HepG2 (cell line): ENCODE data around the gene PIGO. TPM values are rescaled to one million over a fixed set of nuclear protein-coding genes. Genes with fewer than 3 reads are reported as not detected.

ENCODE experiments used
- CHCHD3 ChIP-seq: sonication (generic); formaldehyde crosslinking; IDR thresholded peaks from 2 replicates; pipeline ENCODE4 v1.8.0; 2022; ENCODE audit warnings: mild to moderate bottlenecking, missing genetic modification reagents, moderate library complexity
- ESRRA ChIP-seq: sonication (generic); formaldehyde crosslinking; IDR thresholded peaks from 2 replicates; pipeline ENCODE4 v1.5.1; 2020; ENCODE audit warnings: mild to moderate bottlenecking, low read depth, missing genetic modification reagents
- FOSL1 ChIP-seq: sonication (generic); formaldehyde crosslinking; IDR thresholded peaks from 2 replicates; pipeline ENCODE4 v1.9.0; 2021; ENCODE audit warnings: missing genetic modification reagents, borderline replicate concordance
- KLF16 ChIP-seq, 2 experiments: sonication (generic) in 1 of 2; formaldehyde crosslinking in 1 of 2; IDR thresholded peaks; 2 replicates each; pipeline versions ENCODE4 v1.6.1 to v1.8.0; 2016 to 2023; ENCODE audit warnings: missing genetic modification reagents in 2 of 2, missing compliant biosample characterization in 1 of 2
- MIXL1 ChIP-seq: IDR thresholded peaks from 2 replicates; pipeline ENCODE4 v1.6.1; 2016
- NONO ChIP-seq, 2 experiments: fragments of 450-650 bp in 1 of 2; sonication (generic) in 1 of 2; formaldehyde crosslinking in 1 of 2; IDR thresholded peaks in 1 of 2; conservative IDR thresholded peaks in 1 of 2; 2 replicates each; pipeline versions ENCODE4 v1.6.1 to v1.8.0; 2017 to 2022; ENCODE audit warnings: mild to moderate bottlenecking in 1 of 2, missing genetic modification reagents in 1 of 2, moderate library complexity in 1 of 2
- NR2C2 ChIP-seq: sonication (generic); formaldehyde crosslinking; IDR thresholded peaks from 2 replicates; pipeline ENCODE4 v1.4.0; 2020; ENCODE audit warnings: missing genetic modification reagents, mild to moderate bottlenecking, moderate library complexity, borderline replicate concordance
- SALL1 ChIP-seq: sonication (generic); formaldehyde crosslinking; IDR thresholded peaks from 2 replicates; pipeline ENCODE4 v1.8.0; 2022; ENCODE audit warnings: mild to moderate bottlenecking, missing genetic modification reagents
- SAP130 ChIP-seq: IDR thresholded peaks from 2 replicates; pipeline ENCODE4 v1.6.1; 2016; ENCODE audit warnings: low read depth
- SP140L ChIP-seq: sonication (generic); formaldehyde crosslinking; IDR thresholded peaks from 2 replicates; pipeline ENCODE4 v1.4.0; 2020; ENCODE audit warnings: missing genetic modification reagents, borderline replicate concordance
- TBL1XR1 ChIP-seq: fragments of 150-350 bp; IDR thresholded peaks from 2 replicates; pipeline ENCODE4 v1.6.1; 2014; ENCODE audit warnings: borderline replicate concordance, low read length; ENCODE audit not compliant: partially characterized antibody
- TBX3 ChIP-seq: fragments of 450-650 bp; IDR thresholded peaks from 2 replicates; pipeline ENCODE4 v1.6.1; 2017; ENCODE audit warnings: antibody characterized with exemption, mild to moderate bottlenecking, inconsistent platforms, borderline replicate concordance
- ZNF225 ChIP-seq: sonication (generic); formaldehyde crosslinking; IDR thresholded peaks from 2 replicates; pipeline ENCODE4 v1.4.0; 2020; ENCODE audit warnings: mild to moderate bottlenecking, missing genetic modification reagents
- ZNF614 ChIP-seq: IDR thresholded peaks from 2 replicates; pipeline ENCODE4 v1.6.1; 2018; ENCODE audit warnings: missing biosample characterization, missing genetic modification reagents, inconsistent platforms, borderline replicate concordance
- ZNF839 ChIP-seq: sonication (generic); formaldehyde crosslinking; IDR thresholded peaks from 2 replicates; pipeline ENCODE4 v1.4.0; 2020; ENCODE audit warnings: missing genetic modification reagents, mild to moderate bottlenecking, borderline replicate concordance
- ZSCAN20 ChIP-seq: sonication (generic); formaldehyde crosslinking; IDR thresholded peaks from 2 replicates; pipeline ENCODE4 v1.4.0; 2020; ENCODE audit warnings: missing genetic modification reagents, mild to moderate bottlenecking, borderline replicate concordance
- polyA plus RNA-seq, 8 experiments: library from polyadenylated mRNA; depleted of rRNA in 3 of 8; stranded (reverse) in 7 of 8; unstranded in 1 of 8; fragments of >200 nt; fragmentation: Illumina TruSeq in 4 of 8; extraction: Trizol in 4 of 8; gene quantifications; 2 replicates each; pipeline versions ENCODE4 v1.2.1 to v1.2.3, GENCODE V29; 2011 to 2016; ENCODE audit warnings: low read depth in 4 of 8, missing spikeins in 1 of 8, mixed read lengths in 1 of 8; ENCODE audit not compliant: insufficient read depth in 1 of 8
- total RNA-seq, 5 experiments: library from RNA; depleted of rRNA; stranded (reverse); fragments of >200 nt; fragmentation: Illumina TruSeq; extraction: Trizol; gene quantifications; 2 replicates each; pipeline ENCODE4 v1.2.3, GENCODE V29; 2016; ENCODE audit warnings: low read depth in 1 of 5
- TF ChIP-seq, protein P1 (sequence below): sonication (generic); formaldehyde crosslinking; IDR thresholded peaks from 2 replicates; pipeline ENCODE4 v1.5.0; 2020; ENCODE audit warnings: missing genetic modification reagents
- TF ChIP-seq, protein P2 (sequence below): sonication (generic); formaldehyde crosslinking; IDR thresholded peaks from 2 replicates; pipeline ENCODE4 v1.4.0; 2020; ENCODE audit warnings: mild to moderate bottlenecking, missing genetic modification reagents
- TF ChIP-seq, protein P3 (sequence below): sonication (generic); formaldehyde crosslinking; IDR thresholded peaks from 2 replicates; pipeline ENCODE4 v1.4.0; 2020; ENCODE audit warnings: mild to moderate bottlenecking, missing genetic modification reagents, borderline replicate concordance
- TF ChIP-seq, protein P4 (sequence below): sonication (generic); formaldehyde crosslinking; IDR thresholded peaks from 2 replicates; pipeline ENCODE4 v1.8.0; 2022; ENCODE audit warnings: missing genetic modification reagents, mild to moderate bottlenecking, moderate library complexity, borderline replicate concordance

The PIGO gene
- total and polyA plus RNA-seq, 2 of the 13 experiments (the other 11 are each of a cell fraction or from before 2014, with no cell fraction given), result 20.5 to 26.2 TPM

DNA sequence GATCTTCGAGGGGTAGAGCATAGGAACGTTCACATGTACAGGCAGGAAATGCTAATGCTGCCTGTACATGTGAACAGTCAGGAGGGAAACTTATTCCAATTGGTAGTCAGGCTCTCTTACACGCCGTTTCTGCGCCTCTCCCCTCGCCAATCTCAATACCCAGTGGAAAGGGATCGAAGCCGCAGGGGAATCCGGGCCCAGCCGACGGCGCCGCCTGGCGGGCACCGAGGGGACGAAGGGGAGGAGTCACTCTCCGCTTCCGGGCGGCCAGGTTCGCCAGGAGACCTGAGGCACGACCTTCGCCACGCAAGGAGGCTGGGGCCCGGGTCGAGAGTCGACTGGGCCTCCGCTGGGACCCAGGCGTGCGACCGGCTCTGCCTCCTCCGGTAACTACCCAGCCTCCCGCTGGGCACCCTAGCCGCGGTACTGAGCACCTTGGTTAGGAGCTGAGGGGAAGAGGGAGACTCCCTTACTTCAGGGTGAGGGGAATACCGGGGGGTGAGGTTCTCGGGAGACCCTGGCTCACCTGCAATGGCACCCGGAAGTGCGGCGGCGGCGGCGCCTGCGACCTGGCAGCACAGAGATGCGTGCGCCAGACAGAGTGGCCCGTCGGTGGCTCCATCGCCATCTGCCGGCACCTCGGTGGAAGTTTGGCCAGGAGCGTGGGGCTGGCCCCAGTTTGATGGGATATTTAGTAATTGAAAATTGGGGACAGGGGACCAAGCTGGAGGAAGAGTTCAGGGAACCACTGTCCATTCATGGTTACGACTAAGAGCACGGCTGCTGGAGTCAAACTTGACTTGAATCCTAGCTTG, at the start of gene PIGO (continued):
- TF ChIP-seq NR2C2 (CRISPR knock-in tag) (peak; percentile 95), SAP130 (CRISPR knock-in tag) (peak; percentile 96), ZNF225 (CRISPR knock-in tag) (peak; percentile 44; the same call in 1 of the 2 replicates), KLF16 (CRISPR knock-in tag; IDR thresholded peaks at IDR 0.05) (peak in 1 of 2 experiments; percentile 91; a peak in 2 of 4 replicates), ZNF839 (CRISPR knock-in tag) (peak; percentile 40; the same call in 1 of the 2 replicates), ZSCAN20 (CRISPR knock-in tag) (peak; percentile 71), SALL1 (peak; percentile 87; the same call in 1 of the 2 replicates), MIXL1 (CRISPR knock-in tag) (peak; percentile 60; the same call in 1 of the 2 replicates), FOSL1 (CRISPR knock-in tag) (no peak), TBL1XR1 (no peak), TBX3 (no peak; the same call in 1 of the 2 replicates), SP140L (CRISPR knock-in tag) (no peak), CHCHD3 (CRISPR knock-in tag) (peak; percentile 49), NONO (IDR thresholded peaks at IDR 0.05) (no peak), NONO (CRISPR knock-in tag; conservative IDR thresholded peaks at IDR 0.05) (peak; percentile 90), ZNF614 (peak; percentile 71; the same call in 1 of the 2 replicates), ESRRA (CRISPR knock-in tag) (peak; percentile 96)
- TF ChIP-seq, protein P1, sequence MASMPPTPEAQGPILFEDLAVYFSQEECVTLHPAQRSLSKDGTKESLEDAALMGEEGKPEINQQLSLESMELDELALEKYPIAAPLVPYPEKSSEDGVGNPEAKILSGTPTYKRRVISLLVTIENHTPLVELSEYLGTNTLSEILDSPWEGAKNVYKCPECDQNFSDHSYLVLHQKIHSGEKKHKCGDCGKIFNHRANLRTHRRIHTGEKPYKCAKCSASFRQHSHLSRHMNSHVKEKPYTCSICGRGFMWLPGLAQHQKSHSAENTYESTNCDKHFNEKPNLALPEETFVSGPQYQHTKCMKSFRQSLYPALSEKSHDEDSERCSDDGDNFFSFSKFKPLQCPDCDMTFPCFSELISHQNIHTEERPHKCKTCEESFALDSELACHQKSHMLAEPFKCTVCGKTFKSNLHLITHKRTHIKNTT (CRISPR knock-in tag), result no peak
- TF ChIP-seq, protein P2, sequence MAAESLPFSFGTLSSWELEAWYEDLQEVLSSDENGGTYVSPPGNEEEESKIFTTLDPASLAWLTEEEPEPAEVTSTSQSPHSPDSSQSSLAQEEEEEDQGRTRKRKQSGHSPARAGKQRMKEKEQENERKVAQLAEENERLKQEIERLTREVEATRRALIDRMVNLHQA, result 0 out of 2 replicates have a peak, but pooled peaks have one; percentile 58
- TF ChIP-seq, protein P3, sequence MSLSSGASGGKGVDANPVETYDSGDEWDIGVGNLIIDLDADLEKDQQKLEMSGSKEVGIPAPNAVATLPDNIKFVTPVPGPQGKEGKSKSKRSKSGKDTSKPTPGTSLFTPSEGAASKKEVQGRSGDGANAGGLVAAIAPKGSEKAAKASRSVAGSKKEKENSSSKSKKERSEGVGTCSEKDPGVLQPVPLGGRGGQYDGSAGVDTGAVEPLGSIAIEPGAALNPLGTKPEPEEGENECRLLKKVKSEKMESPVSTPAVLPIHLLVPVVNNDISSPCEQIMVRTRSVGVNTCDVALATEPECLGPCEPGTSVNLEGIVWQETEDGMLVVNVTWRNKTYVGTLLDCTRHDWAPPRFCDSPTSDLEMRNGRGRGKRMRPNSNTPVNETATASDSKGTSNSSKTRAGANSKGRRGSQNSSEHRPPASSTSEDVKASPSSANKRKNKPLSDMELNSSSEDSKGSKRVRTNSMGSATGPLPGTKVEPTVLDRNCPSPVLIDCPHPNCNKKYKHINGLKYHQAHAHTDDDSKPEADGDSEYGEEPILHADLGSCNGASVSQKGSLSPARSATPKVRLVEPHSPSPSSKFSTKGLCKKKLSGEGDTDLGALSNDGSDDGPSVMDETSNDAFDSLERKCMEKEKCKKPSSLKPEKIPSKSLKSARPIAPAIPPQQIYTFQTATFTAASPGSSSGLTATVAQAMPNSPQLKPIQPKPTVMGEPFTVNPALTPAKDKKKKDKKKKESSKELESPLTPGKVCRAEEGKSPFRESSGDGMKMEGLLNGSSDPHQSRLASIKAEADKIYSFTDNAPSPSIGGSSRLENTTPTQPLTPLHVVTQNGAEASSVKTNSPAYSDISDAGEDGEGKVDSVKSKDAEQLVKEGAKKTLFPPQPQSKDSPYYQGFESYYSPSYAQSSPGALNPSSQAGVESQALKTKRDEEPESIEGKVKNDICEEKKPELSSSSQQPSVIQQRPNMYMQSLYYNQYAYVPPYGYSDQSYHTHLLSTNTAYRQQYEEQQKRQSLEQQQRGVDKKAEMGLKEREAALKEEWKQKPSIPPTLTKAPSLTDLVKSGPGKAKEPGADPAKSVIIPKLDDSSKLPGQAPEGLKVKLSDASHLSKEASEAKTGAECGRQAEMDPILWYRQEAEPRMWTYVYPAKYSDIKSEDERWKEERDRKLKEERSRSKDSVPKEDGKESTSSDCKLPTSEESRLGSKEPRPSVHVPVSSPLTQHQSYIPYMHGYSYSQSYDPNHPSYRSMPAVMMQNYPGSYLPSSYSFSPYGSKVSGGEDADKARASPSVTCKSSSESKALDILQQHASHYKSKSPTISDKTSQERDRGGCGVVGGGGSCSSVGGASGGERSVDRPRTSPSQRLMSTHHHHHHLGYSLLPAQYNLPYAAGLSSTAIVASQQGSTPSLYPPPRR, result peak; percentile 65
- TF ChIP-seq, protein P4, sequence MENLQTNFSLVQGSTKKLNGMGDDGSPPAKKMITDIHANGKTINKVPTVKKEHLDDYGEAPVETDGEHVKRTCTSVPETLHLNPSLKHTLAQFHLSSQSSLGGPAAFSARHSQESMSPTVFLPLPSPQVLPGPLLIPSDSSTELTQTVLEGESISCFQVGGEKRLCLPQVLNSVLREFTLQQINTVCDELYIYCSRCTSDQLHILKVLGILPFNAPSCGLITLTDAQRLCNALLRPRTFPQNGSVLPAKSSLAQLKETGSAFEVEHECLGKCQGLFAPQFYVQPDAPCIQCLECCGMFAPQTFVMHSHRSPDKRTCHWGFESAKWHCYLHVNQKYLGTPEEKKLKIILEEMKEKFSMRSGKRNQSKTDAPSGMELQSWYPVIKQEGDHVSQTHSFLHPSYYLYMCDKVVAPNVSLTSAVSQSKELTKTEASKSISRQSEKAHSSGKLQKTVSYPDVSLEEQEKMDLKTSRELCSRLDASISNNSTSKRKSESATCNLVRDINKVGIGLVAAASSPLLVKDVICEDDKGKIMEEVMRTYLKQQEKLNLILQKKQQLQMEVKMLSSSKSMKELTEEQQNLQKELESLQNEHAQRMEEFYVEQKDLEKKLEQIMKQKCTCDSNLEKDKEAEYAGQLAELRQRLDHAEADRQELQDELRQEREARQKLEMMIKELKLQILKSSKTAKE, result 0 out of 2 replicates have a peak, but pooled peaks have one; percentile 42
